ENCODE measurements around the gene POLD1.

- TF ChIP-seq RCOR1 (IDR thresholded peaks at IDR 0.05; ENCODE audit: low read length) (no peak), MAX (IDR thresholded peaks at IDR 0.05; ENCODE audit: low read depth) (no peak), TEAD4 (IDR thresholded peaks at IDR 0.05; ENCODE audit: borderline replicate concordance, insufficient read depth) (no peak), TAF1 (IDR thresholded peaks at IDR 0.05; ENCODE audit: borderline replicate concordance, low read depth, low read length) (no peak), CTCF (IDR thresholded peaks at IDR 0.05) (no peak), EP300 (IDR thresholded peaks at IDR 0.05; ENCODE audit: borderline replicate concordance in 1 of 2, low read depth in 1 of 2, low read length in 1 of 2) (no peak), NFIC (IDR thresholded peaks at IDR 0.05; ENCODE audit: borderline replicate concordance) (no peak), EZH2phosphoT487 (IDR thresholded peaks at IDR 0.05; ENCODE audit: borderline replicate concordance, low read depth) (no peak), REST (IDR thresholded peaks at IDR 0.05; ENCODE audit: low read depth, low read length) (no peak), SIN3A (IDR thresholded peaks at IDR 0.05; ENCODE audit: borderline replicate concordance, low read depth, low read length) (no peak)
These were observed 3.7 kb downstream of the POLD1 start for GRCh38 chr19:50387868-50388245.

Data from SK-N-SH (cell line).